Measurements from ENCODE around the gene NOL11.
"Not testable (repeated sequence)": the region's sequence is repeated elsewhere in the genome, so short reads cannot be mapped to it uniquely, and the experiment has no call there.

The NOL11 gene

DNA sequence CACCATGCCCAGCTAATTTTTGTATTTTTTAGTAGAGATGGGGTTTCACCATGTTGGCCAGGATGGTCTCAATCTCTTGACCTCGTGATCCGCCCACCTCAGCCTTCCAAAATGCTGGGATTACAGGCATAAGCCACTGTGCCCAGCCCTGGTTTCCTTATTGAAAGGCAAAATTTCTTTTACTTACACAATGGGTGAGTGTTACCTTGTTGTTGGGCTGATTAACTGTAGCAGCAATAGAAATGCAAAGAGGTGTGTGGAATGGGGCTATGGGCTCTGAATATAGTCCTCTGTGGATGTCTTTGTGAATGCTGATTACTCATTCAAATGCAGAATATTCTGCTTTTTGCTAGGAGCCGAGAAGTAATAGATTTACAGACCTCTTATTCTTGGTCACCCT lies 34.4 kb downstream of the NOL11 start:
- in situ Hi-C loops (cut with MboI; ENCODE audit: low sequenced_read_pairs) = not testable (repeated sequence)

DNA sequence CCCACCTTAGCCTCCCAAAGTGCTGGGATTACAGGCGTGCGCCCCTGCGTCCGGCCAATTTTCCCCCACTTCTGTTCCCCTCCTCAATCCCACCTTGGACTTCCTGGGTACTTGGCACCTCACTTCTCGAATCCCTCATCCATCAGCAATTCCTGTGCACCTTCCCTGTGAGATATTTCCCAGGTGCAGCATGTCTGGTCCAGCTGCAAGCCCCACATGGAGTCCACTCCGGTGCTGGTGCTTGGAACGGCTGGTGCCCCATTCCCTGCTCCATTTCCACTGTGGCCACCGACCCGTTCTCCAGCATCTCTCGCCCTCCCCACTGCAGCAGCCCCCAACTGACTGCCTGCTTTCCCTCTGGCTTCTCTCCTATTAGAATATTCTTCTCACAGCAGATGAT lies 35.3 kb downstream of the NOL11 start:
- in situ Hi-C loops (cut with MboI; ENCODE audit: low sequenced_read_pairs) = no loop called here

DNA sequence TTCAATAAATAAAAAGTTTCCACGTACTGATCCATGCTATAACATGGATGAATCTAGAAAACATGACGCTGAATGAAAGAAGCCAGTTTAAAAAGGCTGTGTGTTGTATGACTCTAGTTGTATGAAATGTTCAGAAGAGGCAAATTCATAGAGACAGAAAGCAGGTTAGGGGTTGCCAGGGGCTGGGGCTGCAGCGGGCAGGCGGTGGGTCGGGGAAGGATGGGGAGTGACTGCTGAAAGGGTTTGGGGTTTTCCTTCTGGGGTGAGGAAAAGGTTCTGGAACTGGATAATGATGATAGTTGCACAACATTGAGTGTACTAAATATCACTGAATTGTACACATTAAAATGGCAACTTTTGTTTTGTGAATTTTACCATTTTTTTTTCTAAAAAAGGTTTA lies 36.3 kb downstream of the NOL11 start:
- in situ Hi-C loops (cut with MboI; ENCODE audit: low sequenced_read_pairs) = no loop called here

DNA sequence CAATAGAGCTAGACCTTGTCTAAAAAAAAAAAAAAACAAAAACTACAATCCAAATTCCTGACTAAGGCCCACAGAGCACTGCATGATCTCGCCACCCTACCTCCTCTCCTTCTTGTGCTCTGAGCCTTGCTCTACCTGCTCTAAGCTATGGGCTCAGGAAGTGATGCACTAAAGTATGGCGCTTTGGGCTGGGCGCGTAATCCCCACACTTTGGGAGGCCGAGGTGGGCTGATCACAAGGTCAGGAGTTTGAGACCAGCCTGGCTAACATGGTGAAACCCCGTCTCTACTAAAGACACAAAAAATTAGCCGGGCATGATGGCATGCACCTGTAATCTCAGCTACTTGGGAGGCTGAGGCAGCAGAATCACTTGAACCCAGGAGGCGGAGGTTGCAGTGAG lies 37.0 kb downstream of the NOL11 start:
- in situ Hi-C loops (cut with MboI; ENCODE audit: low sequenced_read_pairs) = not testable (repeated sequence)

DNA sequence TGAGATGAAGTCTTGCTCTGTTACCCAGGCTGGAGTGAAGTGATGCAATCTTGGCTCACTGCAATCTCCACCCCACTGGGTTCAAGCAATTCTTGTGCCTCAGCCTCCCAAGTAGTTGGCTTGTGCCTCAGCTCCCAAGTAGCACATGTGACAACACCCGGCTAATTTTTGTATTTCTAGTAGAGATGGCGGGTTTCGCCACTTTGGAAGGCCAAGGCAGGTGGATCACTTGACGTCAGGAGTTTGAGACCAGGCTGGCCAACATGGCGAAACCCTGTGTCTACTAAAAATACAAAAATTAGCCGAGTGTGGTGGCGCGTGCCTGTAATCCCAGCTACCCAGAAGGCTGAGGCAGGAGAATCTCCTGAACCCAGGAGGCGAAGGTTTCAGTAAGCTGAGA lies 39.0 kb downstream of the NOL11 start:
- in situ Hi-C loops (cut with MboI; ENCODE audit: low sequenced_read_pairs) = not testable (repeated sequence)

DNA sequence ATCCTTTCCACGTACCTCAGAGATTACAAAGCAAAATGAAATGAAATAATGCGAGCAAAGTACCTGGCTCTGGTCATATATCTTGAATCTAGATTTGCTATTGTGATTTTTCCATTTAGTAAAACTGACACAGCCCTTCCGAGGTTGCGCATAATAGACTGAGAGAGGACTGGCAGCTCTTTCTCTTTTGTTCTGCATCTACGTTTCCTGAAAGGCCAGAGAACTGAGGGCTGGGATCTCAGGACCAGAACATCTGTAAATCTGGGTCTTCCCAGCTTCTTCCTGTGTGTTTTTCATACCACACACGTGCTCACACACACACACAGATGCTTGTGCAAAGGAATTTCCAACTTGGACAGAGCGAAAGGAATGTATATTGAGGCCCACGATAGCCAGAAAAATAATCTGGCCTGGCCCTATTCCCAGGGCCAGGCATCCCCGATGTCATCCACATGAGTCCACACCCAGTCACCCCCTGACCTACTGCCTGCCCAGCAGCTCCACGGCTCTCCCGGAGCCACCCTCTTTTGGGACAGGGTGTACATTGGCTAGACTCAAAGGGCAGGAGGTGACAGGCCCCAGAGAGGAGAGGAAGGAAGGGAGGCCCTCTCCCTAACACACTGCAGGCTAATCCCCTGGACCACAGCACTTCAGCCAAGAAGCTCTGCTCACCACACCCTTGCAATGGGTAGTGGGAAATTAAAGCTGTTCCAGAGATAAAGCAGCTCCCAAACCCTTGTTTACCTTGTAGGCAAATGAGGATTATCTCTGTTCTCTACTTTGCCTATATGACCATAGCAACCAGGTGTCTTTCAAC lies 41.8 kb downstream of the NOL11 start:
- in situ Hi-C loops (cut with MboI; ENCODE audit: low sequenced_read_pairs) = no loop called here

DNA sequence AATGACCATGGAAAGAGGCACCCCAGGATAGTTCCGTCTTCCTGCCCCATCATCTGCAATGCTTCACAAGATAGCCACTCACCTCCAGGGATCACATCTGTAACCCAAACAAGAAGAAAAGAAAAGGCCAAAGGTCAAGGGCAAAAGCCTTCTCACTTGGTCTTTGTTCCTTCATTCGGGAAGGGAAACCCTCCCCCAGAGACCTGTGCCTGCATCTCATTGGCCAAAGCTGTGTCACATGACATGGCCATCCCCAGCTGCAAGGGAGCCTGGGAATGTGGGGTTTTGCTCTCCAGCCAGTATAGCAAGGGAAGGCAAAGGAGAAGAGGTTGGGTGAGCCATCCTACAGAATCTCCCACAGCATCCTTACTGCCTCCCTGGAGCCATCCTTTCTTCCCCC lies 47.9 kb downstream of the NOL11 start:
- in situ Hi-C loops (cut with MboI; ENCODE audit: low sequenced_read_pairs) = no loop called here

DNA sequence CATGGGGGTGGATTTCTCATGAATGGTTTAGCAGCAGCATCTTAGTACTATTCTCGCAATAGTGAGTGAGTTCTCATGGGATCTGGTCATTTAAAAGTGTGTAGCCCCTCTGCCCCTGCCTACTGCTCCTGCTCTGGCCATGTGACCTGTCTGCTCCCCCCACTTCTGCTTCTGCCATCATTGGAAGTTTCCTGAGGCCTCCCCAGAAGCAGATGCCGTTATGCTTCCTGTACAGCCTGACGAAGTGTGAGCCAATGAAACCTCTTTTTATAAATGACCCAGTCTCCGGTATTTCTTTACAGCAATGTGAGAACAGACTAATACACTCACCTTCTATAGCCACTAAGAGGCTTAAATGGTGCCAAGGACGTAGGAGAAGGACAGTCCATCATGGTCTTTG lies 51.5 kb downstream of the NOL11 start:
- in situ Hi-C loops (cut with MboI; ENCODE audit: low sequenced_read_pairs) = no loop called here

DNA sequence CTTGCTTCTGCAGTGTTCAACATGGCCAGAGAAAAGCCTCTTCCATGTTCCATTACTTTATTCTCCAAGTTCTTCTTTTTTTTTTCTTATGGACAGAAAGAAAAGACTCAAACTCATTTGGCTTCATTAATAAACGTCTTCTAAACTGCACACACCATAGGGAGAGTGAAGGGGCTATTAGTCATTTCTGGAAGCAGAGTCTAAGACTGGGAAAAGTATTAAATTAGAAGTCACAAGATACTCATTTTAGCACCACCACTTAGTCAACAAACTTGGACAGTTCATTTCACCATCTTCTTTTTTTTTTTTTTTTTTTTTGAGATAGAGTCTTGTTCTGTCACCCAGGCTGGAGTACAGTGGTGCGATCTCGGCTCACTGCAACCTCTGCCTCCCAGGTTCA lies 52.8 kb downstream of the NOL11 start:
- in situ Hi-C loops (cut with MboI; ENCODE audit: low sequenced_read_pairs) = no loop called here

DNA sequence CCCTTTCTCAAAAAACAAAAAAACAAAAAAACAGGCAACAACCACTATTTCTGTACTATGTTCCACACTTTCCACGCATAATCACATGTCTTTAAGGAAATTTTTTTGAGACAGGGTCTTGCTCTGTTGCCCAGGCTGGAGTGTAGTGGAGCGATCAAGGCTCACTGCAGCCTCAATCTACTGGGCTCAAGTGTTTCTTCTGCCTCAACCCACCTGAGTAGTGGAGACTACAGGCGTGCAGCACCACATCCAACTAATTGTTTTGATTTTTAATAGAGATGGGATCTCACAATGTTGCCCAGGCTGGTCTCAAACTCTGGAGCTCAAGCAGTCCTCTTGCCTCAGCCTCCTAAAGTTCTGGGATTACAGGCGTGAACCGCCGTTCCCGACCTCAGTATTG lies 54.9 kb downstream of the NOL11 start:
- in situ Hi-C loops (cut with MboI; ENCODE audit: low sequenced_read_pairs) = no loop called here

DNA sequence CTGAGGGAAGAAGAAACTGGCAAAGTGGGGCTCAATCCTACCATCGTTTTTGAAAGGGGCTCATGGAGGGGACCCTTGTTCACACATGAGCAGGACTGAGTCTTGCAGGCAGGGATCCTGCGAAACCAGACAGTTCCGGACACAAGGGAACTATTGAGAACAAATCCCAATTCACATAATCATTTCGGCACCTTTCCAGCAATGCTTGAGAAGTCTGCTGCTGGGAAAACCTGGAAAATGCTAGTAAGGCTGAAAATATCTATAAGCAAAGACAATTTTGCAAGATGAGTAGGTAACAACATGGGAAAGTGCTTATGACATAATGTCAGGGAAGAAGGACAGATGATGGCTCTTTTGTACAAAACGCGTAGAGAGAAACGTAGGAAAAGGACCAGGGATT lies 55.5 kb downstream of the NOL11 start:
- in situ Hi-C loops (cut with MboI; ENCODE audit: low sequenced_read_pairs) = no loop called here

DNA sequence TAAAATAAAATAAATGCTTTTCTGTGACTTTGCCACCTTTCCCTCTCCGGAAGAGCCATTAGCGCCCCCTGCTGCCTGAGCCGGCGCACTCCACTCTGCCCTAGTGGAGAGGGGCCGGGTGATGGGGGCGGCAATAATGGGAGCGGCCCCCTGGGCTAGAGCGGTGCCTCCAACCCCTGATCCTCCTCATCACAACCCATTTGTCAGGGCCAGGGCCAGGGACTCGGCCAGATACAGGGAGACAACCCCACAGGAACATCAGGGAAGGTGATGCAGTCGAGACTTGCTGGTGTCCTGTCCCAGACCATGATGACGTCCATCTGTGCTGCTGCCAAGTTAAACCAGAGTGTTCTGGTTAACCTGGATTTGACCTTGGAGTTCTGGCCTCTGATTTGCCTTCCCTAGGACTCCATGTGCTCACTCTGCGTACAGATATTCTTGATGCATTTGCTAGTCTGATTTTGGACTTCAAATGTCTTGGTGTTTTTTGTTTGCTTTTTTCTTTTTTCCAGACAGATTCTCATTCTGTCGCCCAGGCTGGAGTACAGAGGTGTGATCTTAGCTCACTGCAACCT lies 61.4 kb downstream of the NOL11 start:
- in situ Hi-C loops (cut with MboI; ENCODE audit: low sequenced_read_pairs) = no loop called here

DNA sequence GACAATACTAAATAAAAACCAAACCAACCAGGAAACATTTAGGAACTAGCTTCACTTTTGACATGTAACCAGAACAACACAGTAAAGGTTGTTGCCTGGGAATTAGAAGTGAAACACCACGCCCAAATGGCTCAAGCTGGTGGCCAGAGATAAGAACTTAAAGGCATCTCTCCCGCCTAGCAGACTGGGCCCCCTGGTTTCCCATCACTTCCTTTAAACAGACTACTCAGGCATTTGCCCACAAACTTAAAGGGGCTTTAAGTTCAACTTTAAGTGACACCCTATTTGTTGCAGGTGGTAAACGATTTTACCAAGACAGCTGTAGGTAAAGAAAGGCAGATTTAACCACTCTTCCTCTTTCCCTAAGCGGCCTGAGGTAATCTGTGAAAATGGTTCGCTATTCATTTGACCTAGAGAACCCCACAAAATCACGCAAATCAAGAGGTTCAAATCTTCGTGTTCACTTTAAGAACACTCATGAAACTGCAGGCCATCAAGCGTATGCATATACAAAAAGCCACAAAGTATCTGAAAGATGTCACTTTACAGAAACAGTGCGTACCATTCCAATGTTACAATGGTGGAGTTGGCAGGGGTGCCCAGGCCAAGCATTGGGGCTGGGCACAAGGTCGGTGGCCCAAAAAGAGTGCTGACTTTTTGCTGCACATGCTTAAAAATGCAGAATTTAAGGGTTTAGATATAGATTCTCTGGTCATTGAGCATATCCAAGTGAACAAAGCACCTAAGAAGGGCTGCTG lies 66.8 kb downstream of the NOL11 start:
- in situ Hi-C loops (cut with MboI; ENCODE audit: low sequenced_read_pairs) = no loop called here

DNA sequence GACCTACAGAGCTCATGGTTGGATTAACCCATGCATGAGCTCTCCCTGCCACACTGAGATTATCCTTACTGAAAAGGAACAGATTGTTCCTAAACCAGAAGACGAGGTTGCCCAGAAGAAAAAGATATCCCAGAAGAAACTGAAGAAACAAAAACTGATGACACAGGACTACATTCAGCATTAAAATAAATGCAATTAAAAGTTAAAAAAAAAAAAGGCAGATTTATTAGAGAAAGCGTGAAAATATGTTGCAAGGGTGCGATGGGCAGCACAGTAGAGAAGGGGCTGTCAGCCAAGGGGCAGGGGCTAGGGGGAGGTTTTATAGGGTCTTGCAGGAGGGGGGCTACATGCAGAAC lies 67.4 kb downstream of the NOL11 start:
- in situ Hi-C loops (cut with MboI; ENCODE audit: low sequenced_read_pairs) = no loop called here

DNA sequence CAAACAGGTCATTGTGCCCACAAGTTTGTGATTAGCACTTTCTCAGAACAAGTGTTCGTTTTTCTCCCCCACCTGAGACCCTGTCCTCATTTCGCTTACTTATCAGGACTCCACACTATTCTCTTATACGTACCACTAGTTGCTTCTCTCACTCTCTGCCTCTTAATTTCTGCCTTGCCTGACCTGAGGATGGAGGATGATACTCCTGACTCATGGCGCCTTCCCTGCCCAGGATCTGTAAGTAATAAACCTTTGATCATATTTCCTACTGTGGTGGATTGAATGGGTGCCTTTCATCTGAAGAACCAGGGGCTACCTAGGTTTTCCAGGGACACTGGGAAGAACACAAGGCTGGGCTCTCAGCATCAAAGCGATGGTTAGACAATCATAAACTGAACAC lies 67.8 kb downstream of the NOL11 start:
- in situ Hi-C loops (cut with MboI; ENCODE audit: low sequenced_read_pairs) = no loop called here
